DOHH2 (cell line): ENCODE data around the gene KYAT1.

Source experiments
- H3F3A ChIP-seq: fragments of 200-600 bp; sonication (generic), shearing (Covaris generic); 2 replicates; pipeline ENCODE4 v1.6.0; 2016; ENCODE audit warnings: antibody characterized with exemption, mild to moderate bottlenecking; ENCODE audit not compliant: control insufficient read depth, insufficient read depth
- H3K27ac ChIP-seq: fragments of 200-600 bp; sonication (generic); 2 replicates; pipeline ENCODE4 v1.5.1; 2014; ENCODE audit warnings: low read depth, mild to moderate bottlenecking, low read length, moderate library complexity
- H3K27me3 ChIP-seq: fragments of 200-600 bp; sonication (generic); 2 replicates; pipeline ENCODE4 v1.6.1; 2014; ENCODE audit warnings: mild to moderate bottlenecking, low read length, mixed read lengths; ENCODE audit not compliant: control insufficient read depth
- H3K36me3 ChIP-seq: fragments of 200-600 bp; sonication (generic); 2 replicates; pipeline ENCODE4 v1.6.1; 2014; ENCODE audit warnings: mild to moderate bottlenecking, low read length, moderate library complexity, mixed read lengths; ENCODE audit not compliant: control insufficient read depth
- H3K4me1 ChIP-seq: fragments of 200-600 bp; sonication (generic); 2 replicates; pipeline ENCODE4 v1.6.1; 2014; ENCODE audit warnings: mild to moderate bottlenecking, low read length, mixed read lengths; ENCODE audit not compliant: control insufficient read depth
- H3K4me2 ChIP-seq: fragments of 200-600 bp; sonication (generic); 2 replicates; pipeline ENCODE4 v1.6.0; 2014; ENCODE audit warnings: mild to moderate bottlenecking, low read length, moderate library complexity
- H3K4me3 ChIP-seq: fragments of 200-600 bp; sonication (generic); 2 replicates; pipeline ENCODE4 v1.5.1; 2014; ENCODE audit warnings: mild to moderate bottlenecking, low read length, mixed read lengths
- H3K79me2 ChIP-seq: fragments of 200-600 bp; sonication (generic); 2 replicates; pipeline ENCODE4 v1.6.1; 2014; ENCODE audit warnings: mild to moderate bottlenecking, low read length, mixed read lengths; ENCODE audit not compliant: control insufficient read depth
- H3K9me2 ChIP-seq: fragments of 200-600 bp; sonication (generic); replicated peaks from 2 replicates; pipeline ENCODE4 v1.6.1; 2014; ENCODE audit warnings: mild to moderate bottlenecking, low read length, mixed read lengths; ENCODE audit not compliant: control insufficient read depth
- H3K9me3 ChIP-seq: fragments of 200-600 bp; sonication (generic); 2 replicates; pipeline ENCODE4 v1.6.1; 2014; ENCODE audit warnings: antibody characterized with exemption, low read length, mixed read lengths; ENCODE audit not compliant: control insufficient read depth, insufficient read depth
- H4K20me1 ChIP-seq: fragments of 200-600 bp; sonication (generic); 2 replicates; pipeline ENCODE4 v1.6.0; 2014; ENCODE audit warnings: low read depth, mild to moderate bottlenecking, antibody characterized with exemption, low read length, moderate library complexity; ENCODE audit not compliant: control insufficient read depth, insufficient read depth
- CTCF ChIP-seq: fragments of 200-600 bp; sonication (generic); IDR thresholded peaks from one replicate; pipeline ENCODE4 v1.5.1; 2014; ENCODE audit warnings: antibody characterized with exemption, mild to moderate bottlenecking, low read depth, low read length; ENCODE audit not compliant: poor library complexity, severe bottlenecking
- EZH2phosphoT487 ChIP-seq: fragments of 200-600 bp; sonication (generic); IDR thresholded peaks from 2 replicates; pipeline ENCODE4 v1.6.1; 2017; ENCODE audit warnings: borderline replicate concordance, mild to moderate bottlenecking, antibody characterized with exemption, low read length, moderate library complexity, mixed read lengths

KYAT1 gene

GRCh38 chr9:128893354-128893753 is 11.6 kb upstream of the KYAT1 start:
- H3K36me3 ChIP-seq: peaks cover 40% of the 10 kb centered on the region
- no peak overlapping the region for H3K27ac ChIP-seq
- H3K79me2 ChIP-seq: peaks cover 15% of the 10 kb centered on the region
- no peak overlapping the region for H3K4me2 ChIP-seq
- no peaks in the 10 kb centered on the region for H3K9me3 ChIP-seq
- no peaks in the 10 kb centered on the region for H3K4me1 ChIP-seq
- no peak overlapping the region for H3K4me3 ChIP-seq
- TF ChIP-seq EZH2phosphoT487: no peak
- no peak for TF ChIP-seq CTCF
- H3K9me2 ChIP-seq: no peaks in the 10 kb centered on the region
- no peaks in the 10 kb centered on the region for H4K20me1 ChIP-seq
- no peaks in the 10 kb centered on the region for H3K27me3 ChIP-seq
- no peaks in the 10 kb centered on the region for H3F3A ChIP-seq

- Histone ChIP-seq H4K20me1 (no peaks in the 10 kb centered on the region), H3K79me2 (peaks cover 22% of the 10 kb centered on the region), H3K36me3 (peaks cover 45% of the 10 kb centered on the region), H3K9me3 (no peaks in the 10 kb centered on the region), H3K27ac (no peak overlapping the region), H3K4me1 (no peaks in the 10 kb centered on the region), H3K4me2 (no peak overlapping the region), H3K27me3 (no peaks in the 10 kb centered on the region), H3K9me2 (no peaks in the 10 kb centered on the region), H3K4me3 (no peak overlapping the region), H3F3A (no peaks in the 10 kb centered on the region)
- no peak for TF ChIP-seq CTCF
- TF ChIP-seq EZH2phosphoT487: no peak
Observed at GRCh38 chr9:128892221-128892921, 10.6 kb upstream of the KYAT1 start.

- H3K36me3 ChIP-seq: peaks cover 46% of the 10 kb centered on the region
- no peaks in the 10 kb centered on the region for H4K20me1 ChIP-seq
- no peaks in the 10 kb centered on the region for H3K4me1 ChIP-seq
- no peaks in the 10 kb centered on the region for H3F3A ChIP-seq
- H3K79me2 ChIP-seq: peaks cover 29% of the 10 kb centered on the region
- H3K4me3 ChIP-seq: no peak overlapping the region
- no peak overlapping the region for H3K4me2 ChIP-seq
- H3K9me2 ChIP-seq: no peaks in the 10 kb centered on the region
- H3K27ac ChIP-seq: no peak overlapping the region
- no peaks in the 10 kb centered on the region for H3K27me3 ChIP-seq
- no peaks in the 10 kb centered on the region for H3K9me3 ChIP-seq
- TF ChIP-seq CTCF: no peak
- TF ChIP-seq EZH2phosphoT487: no peak
Observed at GRCh38 chr9:128891321-128892220, 9.8 kb upstream of the KYAT1 start.
